H9 (cell line): ENCODE results near the gene PPL. TPM values are rescaled to one million over a fixed set of nuclear protein-coding genes. Genes with fewer than 3 reads are reported as not detected.

Experiments used
- DNase-seq: peaks from one replicate; pipeline ENCODE4 v3.0.0-alpha.2; 2017
- H2AFZ ChIP-seq: one replicate; pipeline ENCODE4 v1.6.1; 2013; ENCODE audit warnings: mild to moderate bottlenecking, low read length, control low read depth, moderate library complexity
- H2AK5ac ChIP-seq: 2 replicates; pipeline ENCODE4 v1.6.1; 2013; ENCODE audit warnings: low read length, control low read depth, mixed read lengths; ENCODE audit not compliant: insufficient read length
- H2BK120ac ChIP-seq: one replicate; pipeline ENCODE4 v1.6.1; 2013; ENCODE audit warnings: low read depth, mild to moderate bottlenecking, low read length, control low read depth, inconsistent platforms; ENCODE audit not compliant: poor library complexity, severe bottlenecking
- H2BK12ac ChIP-seq: 2 replicates; pipeline ENCODE4 v1.6.1; 2013; ENCODE audit warnings: low read length, control low read depth, mixed read lengths, low read depth; ENCODE audit not compliant: insufficient read length
- H2BK15ac ChIP-seq: 2 replicates; pipeline ENCODE4 v1.6.1; 2013; ENCODE audit warnings: low read depth, low read length, control low read depth
- H2BK20ac ChIP-seq: one replicate; pipeline ENCODE4 v1.6.1; 2013; ENCODE audit warnings: low read depth, mild to moderate bottlenecking, low read length, control low read depth, inconsistent platforms; ENCODE audit not compliant: poor library complexity, severe bottlenecking
- H2BK5ac ChIP-seq: 2 replicates; pipeline ENCODE4 v1.6.1; 2013; ENCODE audit warnings: low read length, control low read depth, mixed read lengths; ENCODE audit not compliant: insufficient read length
- H3K14ac ChIP-seq: 2 replicates; pipeline ENCODE4 v1.6.1; 2013; ENCODE audit warnings: low read length, control low read depth; ENCODE audit not compliant: insufficient read depth
- H3K18ac ChIP-seq: 2 replicates; pipeline ENCODE4 v1.6.1; 2013; ENCODE audit warnings: low read depth, mild to moderate bottlenecking, mixed read lengths, low read length, control low read depth; ENCODE audit not compliant: insufficient read length
- H3K23ac ChIP-seq: 2 replicates; pipeline ENCODE4 v1.6.1; 2013; ENCODE audit warnings: low read length, control low read depth, mixed read lengths, low read depth; ENCODE audit not compliant: insufficient read length
- H3K23me2 ChIP-seq: 2 replicates; pipeline ENCODE4 v1.6.1; 2013; ENCODE audit warnings: low read depth, mild to moderate bottlenecking, mixed read lengths, low read length, control low read depth; ENCODE audit not compliant: insufficient read length, poor library complexity, severe bottlenecking
- H3K27ac ChIP-seq: 2 replicates; pipeline ENCODE4 v1.5.1; 2013; ENCODE audit warnings: low read length, control low read depth, mixed read lengths, low read depth; ENCODE audit not compliant: insufficient read length
- H3K27me3 ChIP-seq: 2 replicates; pipeline ENCODE4 v1.6.1; 2013; ENCODE audit warnings: low read length, control low read depth, inconsistent platforms; ENCODE audit not compliant: insufficient read depth
- H3K4ac ChIP-seq: 2 replicates; pipeline ENCODE4 v1.6.1; 2013; ENCODE audit warnings: low read depth, mild to moderate bottlenecking, control low read depth, inconsistent platforms, low read length, moderate library complexity
- H3K4me1 ChIP-seq: 2 replicates; pipeline ENCODE4 v1.6.1; 2013; ENCODE audit warnings: low read length, control low read depth, inconsistent platforms; ENCODE audit not compliant: insufficient read depth
- H3K4me2 ChIP-seq: 2 replicates; pipeline ENCODE4 v1.6.1; 2013; ENCODE audit warnings: low read length, control low read depth, mixed read lengths; ENCODE audit not compliant: insufficient read length, insufficient read depth
- H3K56ac ChIP-seq: 2 replicates; pipeline ENCODE4 v1.6.1; 2013; ENCODE audit warnings: low read depth, mild to moderate bottlenecking, mixed read lengths, low read length, control low read depth; ENCODE audit not compliant: insufficient read length
- H3K79me1 ChIP-seq: 2 replicates; pipeline ENCODE4 v1.6.1; 2013; ENCODE audit warnings: low read depth, mild to moderate bottlenecking, moderate library complexity, low read length, control low read depth, inconsistent platforms; ENCODE audit not compliant: insufficient read depth, poor library complexity, severe bottlenecking
- H3K79me2 ChIP-seq: 2 replicates; pipeline ENCODE4 v1.6.1; 2013; ENCODE audit warnings: low read length, control low read depth, inconsistent platforms; ENCODE audit not compliant: insufficient read depth
- H3K9ac ChIP-seq: 2 replicates; pipeline ENCODE4 v1.6.1; 2013; ENCODE audit warnings: low read length, control low read depth, mixed read lengths; ENCODE audit not compliant: insufficient read length; ENCODE audit errors: extremely low read depth
- H3K9me3 ChIP-seq: one replicate; pipeline ENCODE4 v1.6.1; 2013; ENCODE audit warnings: low read depth, low read length, inconsistent platforms; ENCODE audit not compliant: control insufficient read depth
- H3T11ph ChIP-seq: one replicate; pipeline ENCODE4 v1.6.1; 2013; ENCODE audit warnings: mild to moderate bottlenecking, low read length, control low read depth, inconsistent platforms
- H4K20me1 ChIP-seq: one replicate; pipeline ENCODE4 v1.6.1; 2013; ENCODE audit not compliant: control insufficient read depth, insufficient read length, insufficient read depth
- H4K5ac ChIP-seq: 2 replicates; pipeline ENCODE4 v1.6.1; 2013; ENCODE audit warnings: low read depth, mild to moderate bottlenecking, mixed read lengths, low read length, control low read depth; ENCODE audit not compliant: insufficient read length
- H4K8ac ChIP-seq: replicated peaks from 2 replicates; pipeline ENCODE4 v1.6.1; 2013; ENCODE audit warnings: low read length, control low read depth, mixed read lengths, low read depth; ENCODE audit not compliant: insufficient read length
- H4K91ac ChIP-seq: 2 replicates; pipeline ENCODE4 v1.6.1; 2013; ENCODE audit warnings: low read depth, mild to moderate bottlenecking, moderate library complexity, mixed read lengths, low read length, control low read depth; ENCODE audit not compliant: insufficient read length
- H3K27ac Mint-ChIP-seq, 3 experiments: 2 replicates in 2 of 3; 3 replicates in 1 of 3; pipeline ENCODE4 v1.8.0; 2020 to 2021; ENCODE audit warnings: mixed read lengths in 3 of 3, mild to moderate bottlenecking in 1 of 3, moderate library complexity in 1 of 3
- H3K27me3 Mint-ChIP-seq: 2 replicates; pipeline ENCODE4 v1.8.0; 2021; ENCODE audit warnings: low read depth, mild to moderate bottlenecking, moderate library complexity, mixed read lengths
- H3K36me3 Mint-ChIP-seq, 3 experiments: 2 replicates in 2 of 3; 3 replicates in 1 of 3; pipeline ENCODE4 v1.8.0; 2020 to 2021; ENCODE audit warnings: low read depth in 3 of 3, mixed read lengths in 3 of 3; ENCODE audit not compliant: insufficient read depth in 1 of 3
- H3K4me1 Mint-ChIP-seq, 2 experiments: 2 replicates each; pipeline ENCODE4 v1.8.0; 2020; ENCODE audit warnings: mixed read lengths in 2 of 2
- H3K4me3 Mint-ChIP-seq, 2 experiments: 2 replicates in 1 of 2; 3 replicates in 1 of 2; pipeline ENCODE4 v1.8.0; 2020 to 2021; ENCODE audit warnings: mild to moderate bottlenecking in 2 of 2, mixed read lengths in 2 of 2, moderate library complexity in 1 of 2
- H3K9me3 Mint-ChIP-seq, 2 experiments: 2 replicates in 1 of 2; 3 replicates in 1 of 2; pipeline ENCODE4 v1.8.0; 2020; ENCODE audit warnings: mild to moderate bottlenecking in 2 of 2, mixed read lengths in 2 of 2, moderate library complexity in 1 of 2
- total RNA-seq: library from RNA; stranded (reverse); gene quantifications from 2 replicates; pipeline ENCODE4 v1.2.1, GENCODE V29; 2021
- TF ChIP-seq, protein P1 (sequence below): fragments of 200-600 bp; sonication (generic); conservative IDR thresholded peaks from 3 replicates; pipeline ENCODE4 v1.8.0; 2021; ENCODE audit warnings: antibody characterized with exemption, mild to moderate bottlenecking

PPL gene
- total RNA-seq, 1 experiment from 2014 or later, result 29.2 TPM

DNA sequence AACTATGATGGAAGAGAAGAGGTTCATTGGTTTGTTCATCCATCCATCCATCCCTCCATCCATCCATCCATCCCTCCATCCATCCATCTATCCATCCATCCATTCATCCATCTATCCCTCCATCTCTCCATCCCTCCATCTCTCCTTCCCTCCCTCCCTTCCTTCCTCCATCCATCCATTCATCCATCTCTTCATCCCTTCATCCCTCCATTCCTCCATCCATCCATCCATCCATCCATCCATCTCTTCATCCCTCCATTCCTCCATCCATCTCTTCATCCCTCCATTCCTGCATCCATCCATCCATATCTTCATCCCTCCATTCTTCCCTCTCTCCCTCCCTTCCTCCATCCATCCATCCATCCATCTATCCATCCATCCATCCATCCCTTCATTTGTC, 10.0 kb upstream of the PPL start:
- H3K9me3 Mint-ChIP-seq, result no peaks in the 10 kb centered on the region; a peak in 1 of 5 replicates
- no peak for DNase-seq
- no peaks in the 10 kb centered on the region for H3K79me1 ChIP-seq

More for the DNA sequence above, 10.0 kb upstream of the PPL start:
- H3K14ac ChIP-seq, result no peak overlapping the region
- H3K9me3 ChIP-seq, result no peaks in the 10 kb centered on the region
- Mint-ChIP-seq H3K4me1 (peaks cover 46 to 47% of the 10 kb centered on the region in 2 experiments), H3K27ac (no peak overlapping the region), H3K27me3 (no peaks in the 10 kb centered on the region; the same call in none of the 2 replicates), H3K36me3 (no peaks in the 10 kb centered on the region), H3K4me3 (0 out of 5 replicates have a peak overlapping the region, but pooled peaks of 1 of the 2 experiments have one; percentile 1)
- no peak overlapping the region for H3T11ph ChIP-seq
- no peak overlapping the region for H2BK120ac ChIP-seq
- H3K4ac ChIP-seq, result no peak overlapping the region
- H3K18ac ChIP-seq, result no peak overlapping the region
- no peak overlapping the region for H2BK15ac ChIP-seq
- TF ChIP-seq, protein P1, sequence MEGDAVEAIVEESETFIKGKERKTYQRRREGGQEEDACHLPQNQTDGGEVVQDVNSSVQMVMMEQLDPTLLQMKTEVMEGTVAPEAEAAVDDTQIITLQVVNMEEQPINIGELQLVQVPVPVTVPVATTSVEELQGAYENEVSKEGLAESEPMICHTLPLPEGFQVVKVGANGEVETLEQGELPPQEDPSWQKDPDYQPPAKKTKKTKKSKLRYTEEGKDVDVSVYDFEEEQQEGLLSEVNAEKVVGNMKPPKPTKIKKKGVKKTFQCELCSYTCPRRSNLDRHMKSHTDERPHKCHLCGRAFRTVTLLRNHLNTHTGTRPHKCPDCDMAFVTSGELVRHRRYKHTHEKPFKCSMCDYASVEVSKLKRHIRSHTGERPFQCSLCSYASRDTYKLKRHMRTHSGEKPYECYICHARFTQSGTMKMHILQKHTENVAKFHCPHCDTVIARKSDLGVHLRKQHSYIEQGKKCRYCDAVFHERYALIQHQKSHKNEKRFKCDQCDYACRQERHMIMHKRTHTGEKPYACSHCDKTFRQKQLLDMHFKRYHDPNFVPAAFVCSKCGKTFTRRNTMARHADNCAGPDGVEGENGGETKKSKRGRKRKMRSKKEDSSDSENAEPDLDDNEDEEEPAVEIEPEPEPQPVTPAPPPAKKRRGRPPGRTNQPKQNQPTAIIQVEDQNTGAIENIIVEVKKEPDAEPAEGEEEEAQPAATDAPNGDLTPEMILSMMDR, result no peak
- no peak overlapping the region for H2BK5ac ChIP-seq
- H4K5ac ChIP-seq, result no peak overlapping the region
- H2AK5ac ChIP-seq, result no peak overlapping the region
- H2BK20ac ChIP-seq, result no peak overlapping the region
- no peak overlapping the region for H3K23ac ChIP-seq
- H3K4me1 ChIP-seq, result peaks cover 14% of the 10 kb centered on the region
- no peak overlapping the region for H3K27ac ChIP-seq
- H2AFZ ChIP-seq, result no peak overlapping the region
- no peak overlapping the region for H4K91ac ChIP-seq
- no peak overlapping the region for H3K4me2 ChIP-seq
- no peak overlapping the region for H3K9ac ChIP-seq
- no peak overlapping the region for H4K8ac ChIP-seq
- no peak overlapping the region for H3K56ac ChIP-seq
- H3K27me3 ChIP-seq, result no peaks in the 10 kb centered on the region
- no peak overlapping the region for H2BK12ac ChIP-seq
- no peaks in the 10 kb centered on the region for H3K79me2 ChIP-seq
- H3K23me2 ChIP-seq, result no peaks in the 10 kb centered on the region
- H4K20me1 ChIP-seq, result no peaks in the 10 kb centered on the region
